CD4-positive, alpha-beta T cell treated with Interleukin-4 for 4 hours (primary cell): ENCODE results near the gene PSMD8.

Experiments used
- DNase-seq: peaks from one replicate; pipeline ENCODE4 v3.0.0-alpha.2; 2020

The PSMD8 gene

DNA sequence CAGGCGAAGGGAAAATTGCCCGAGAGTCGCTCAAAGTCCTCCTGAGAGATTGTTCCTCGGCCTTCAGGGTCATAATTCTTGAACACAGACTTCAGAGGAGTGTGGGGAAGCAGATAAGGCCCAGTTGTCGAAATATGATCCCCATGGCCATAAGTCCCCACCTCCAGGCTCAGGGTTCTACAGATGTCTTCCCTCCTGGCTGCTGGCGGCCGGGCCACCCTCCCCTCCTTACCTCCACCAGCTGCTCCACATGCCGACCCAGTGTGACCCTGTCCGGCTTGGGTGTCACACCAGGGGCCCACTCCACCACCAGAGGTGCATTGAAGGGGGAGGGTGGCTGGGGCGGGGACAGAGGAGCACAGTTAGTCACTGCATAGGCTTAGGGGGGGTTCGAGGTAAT is 38.6 kb downstream of the PSMD8 start:
- DNase-seq: no peak

DNA sequence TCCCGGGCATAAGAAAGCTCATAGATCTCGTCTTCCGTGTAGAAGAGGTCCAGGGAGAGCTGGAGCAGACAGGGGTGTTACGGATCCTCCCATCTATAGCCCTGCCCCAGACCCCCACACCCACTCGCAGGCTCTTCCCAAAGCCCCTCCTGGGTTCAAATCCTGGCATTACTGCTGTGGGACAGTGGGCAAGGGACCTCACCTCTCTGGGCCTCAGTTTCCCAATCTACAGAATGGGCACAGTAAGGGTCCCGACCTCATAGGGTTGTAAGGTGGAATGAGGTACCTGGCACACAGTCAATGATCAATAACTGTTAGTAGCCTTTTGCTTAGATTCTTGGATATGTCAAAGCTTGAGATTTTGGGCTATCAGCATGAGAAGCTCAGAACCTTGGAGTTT is 39.0 kb downstream of the PSMD8 start:
- DNase-seq: no peak

DNA sequence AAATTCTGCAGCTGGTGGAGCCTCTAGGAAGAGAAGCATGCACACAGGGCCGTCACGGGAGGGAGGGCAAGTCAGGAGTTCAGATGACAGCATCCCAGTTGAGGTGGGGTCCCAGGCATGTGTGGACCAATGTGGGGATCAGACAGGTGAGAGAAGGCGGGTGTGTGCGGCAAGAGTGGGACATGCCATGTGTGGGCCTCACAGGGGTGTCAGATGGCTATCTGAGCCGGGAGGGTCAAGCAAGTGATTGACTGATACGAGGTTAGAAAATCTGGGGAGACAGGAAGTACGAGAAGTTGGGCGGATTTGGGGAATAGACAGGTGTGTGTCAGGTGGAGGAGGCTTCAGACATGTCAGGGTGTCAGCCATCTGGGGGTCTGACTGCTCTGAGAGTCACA is 42.8 kb downstream of the PSMD8 start:
- no peak for DNase-seq

DNA sequence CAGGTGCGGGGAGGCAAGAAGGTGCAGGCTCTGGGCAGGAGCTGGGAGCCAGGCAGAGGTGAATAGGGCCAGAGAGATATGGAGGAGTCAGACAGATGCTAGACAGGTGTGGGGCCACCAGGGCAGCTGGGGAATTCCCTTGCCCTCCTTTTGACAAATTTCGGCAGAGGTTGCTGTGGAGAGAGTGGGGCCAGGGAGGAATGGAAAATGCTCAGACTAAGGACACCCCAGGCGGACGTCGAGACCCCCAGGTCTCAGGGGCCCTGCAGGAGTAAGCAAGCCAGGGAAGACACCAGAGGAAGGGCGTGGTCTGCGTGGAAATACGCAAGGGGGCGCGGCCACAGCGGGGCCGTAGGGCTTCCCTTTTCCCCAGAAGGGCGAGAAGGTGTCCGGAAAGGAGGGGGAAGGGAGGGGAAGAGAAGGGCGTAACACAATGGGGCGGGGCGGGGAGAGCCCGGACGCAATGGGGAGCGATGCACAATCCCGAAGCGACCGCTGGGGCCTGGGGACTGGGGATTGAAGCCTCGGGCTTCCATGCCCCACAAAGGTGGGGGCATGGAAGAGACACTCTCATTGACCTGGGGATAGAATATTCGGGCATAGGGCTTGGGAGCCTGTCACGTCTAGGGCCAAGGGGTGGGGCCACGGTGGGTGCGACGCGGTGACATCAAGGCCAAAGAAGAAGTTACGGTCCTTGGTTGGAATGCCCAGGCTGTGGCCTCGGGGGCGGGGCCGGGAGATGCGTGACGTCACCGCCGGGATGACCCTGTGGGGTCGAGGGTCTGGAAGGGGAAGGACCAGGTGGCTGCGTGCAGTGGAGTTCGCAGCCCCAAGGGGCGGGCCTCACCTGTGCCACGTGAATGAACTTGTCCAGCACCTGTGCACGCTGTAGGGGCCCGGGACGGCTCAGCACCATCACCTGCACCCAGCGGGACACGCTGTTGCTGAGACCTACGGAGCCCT is 43.5 kb downstream of the PSMD8 start:
- DNase-seq: peak; percentile 65

DNA sequence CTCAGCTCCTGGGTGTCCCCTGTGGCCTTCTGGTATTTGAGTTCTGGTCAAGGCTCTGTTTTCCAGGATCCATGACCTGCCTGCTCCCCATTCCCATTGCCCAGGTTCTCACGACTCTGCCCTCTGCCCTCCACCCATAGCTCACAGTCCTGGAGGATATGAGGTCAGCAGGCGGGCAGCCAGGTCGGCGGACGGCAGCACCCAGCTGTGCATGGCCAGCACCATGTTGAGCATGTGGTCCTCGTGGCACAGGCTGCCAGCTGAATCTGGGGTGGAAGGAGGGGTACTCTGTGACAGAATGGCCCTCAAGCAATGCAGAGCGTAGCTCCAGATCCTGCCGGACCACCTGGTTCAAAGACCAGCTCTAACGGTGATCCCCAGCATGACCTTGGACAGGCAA is 46.6 kb downstream of the PSMD8 start:
- no peak for DNase-seq

DNA sequence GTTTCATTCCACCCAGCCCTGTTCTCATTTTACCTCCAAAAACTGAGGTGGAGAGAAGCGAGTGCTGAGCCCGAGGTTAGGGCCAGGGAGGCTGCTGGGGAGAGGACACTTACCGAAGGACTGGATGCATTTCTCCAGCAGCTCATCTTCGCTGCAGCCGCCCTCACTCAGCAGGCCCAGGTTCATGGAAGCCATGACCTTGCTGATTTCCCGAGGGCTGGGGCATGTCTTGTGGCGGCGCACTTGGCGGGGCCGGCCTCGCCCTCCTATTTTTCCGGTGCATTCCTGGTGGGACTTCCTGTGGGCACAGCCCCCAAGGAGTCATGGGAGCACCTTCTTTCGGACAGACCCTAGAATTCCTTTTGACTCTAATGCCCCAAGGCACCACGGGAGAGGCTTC is 47.5 kb downstream of the PSMD8 start:
- DNase-seq: no peak

DNA sequence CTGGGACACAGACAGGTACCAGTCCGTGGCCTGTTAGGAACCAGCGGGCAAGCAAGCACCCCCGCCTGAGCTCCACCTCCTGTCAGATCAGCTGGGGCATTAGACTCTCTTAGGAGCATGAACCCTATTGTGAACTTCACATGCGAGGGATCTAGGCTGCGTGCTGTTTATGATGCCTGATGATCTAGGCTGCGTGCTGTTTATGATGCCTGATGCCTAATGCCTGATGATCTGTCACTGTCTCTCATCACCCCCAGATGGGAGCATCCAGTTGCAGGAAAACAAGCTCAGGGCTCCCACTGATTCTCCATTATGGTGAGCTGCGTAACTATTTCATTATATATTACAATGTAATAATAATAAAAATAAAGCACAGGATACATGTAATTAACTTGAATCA is 48.1 kb downstream of the PSMD8 start:
- no peak for DNase-seq

DNA sequence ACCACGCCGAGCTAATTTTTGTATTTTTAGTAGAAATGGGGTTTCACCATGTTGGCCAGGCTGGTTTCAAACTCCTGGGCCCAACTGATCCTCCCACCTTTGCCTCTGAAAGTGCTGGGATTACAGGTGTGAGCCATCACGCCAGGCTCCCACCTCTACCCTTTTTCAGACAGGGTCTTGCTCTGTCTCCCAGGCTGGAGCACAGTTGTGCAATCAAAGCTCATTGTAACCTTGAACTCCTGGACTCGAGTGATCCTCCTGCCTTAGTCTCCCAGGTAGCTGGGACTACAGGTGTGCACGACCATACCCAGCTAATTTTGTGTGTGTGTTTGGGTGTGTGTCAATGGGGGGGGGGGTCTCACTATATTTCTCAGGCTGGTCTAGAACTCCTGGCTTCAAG is 49.9 kb downstream of the PSMD8 start:
- DNase-seq: no peak

DNA sequence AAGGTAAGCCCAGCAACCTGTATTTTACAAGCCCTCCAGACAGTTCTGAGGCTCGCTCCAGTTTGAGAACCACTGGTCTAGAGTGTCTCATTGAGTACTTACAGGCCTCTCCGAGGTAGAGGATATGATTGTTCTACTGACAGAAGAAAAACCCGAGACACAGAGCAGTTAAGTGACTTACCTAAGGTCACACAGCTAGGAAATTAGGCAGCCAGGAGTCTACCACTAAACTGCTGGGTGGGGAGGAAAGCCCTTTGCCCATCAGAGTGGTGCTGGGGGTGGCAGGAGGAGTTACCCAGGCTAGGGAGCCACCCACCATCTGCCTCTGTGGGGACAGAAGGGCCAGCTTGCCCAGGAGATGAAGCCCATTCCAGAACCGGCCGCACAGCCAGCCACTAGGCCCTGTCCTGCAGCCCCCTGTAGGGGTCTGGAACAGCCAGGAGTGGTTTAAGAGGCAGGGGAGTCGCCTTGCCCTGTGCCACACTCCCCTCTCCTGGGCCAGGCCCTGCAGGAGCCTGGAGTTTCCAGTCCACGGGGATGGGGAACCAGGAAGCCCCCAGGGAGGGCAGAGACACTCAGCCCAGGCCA is 50.9 kb downstream of the PSMD8 start:
- no peak for DNase-seq

DNA sequence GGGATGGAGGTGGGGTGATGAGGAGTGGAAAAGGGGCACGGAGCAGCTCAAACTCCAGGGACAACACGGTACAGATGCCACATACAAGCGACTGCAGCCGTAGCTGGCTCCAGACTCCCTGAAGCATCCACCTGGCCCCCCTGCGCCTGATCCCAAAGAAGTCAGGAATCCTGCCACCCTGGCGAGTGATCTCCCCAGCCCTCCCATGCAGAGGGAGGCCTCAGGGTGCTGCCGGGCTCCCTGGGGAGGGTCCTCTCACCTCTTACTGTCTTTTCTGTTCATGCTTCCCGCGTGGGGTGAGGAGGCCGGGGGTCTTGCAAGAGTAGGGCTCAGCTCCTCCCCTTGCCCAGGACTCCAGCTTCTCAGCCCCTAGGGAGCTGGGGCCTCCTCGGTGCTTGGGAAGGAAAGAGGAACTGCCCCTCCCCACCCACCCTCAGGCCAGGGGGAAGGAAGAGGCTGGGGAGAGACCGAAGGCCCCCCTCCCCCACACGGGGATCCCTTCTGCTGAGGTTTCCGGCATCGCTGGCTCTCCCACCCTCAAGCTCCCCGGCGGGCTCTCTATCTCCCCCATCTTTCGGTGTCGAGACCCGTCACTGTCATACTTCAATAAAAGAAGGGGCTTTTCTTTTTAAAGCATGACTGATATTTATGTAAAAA is 51.6 kb downstream of the PSMD8 start, which contains the start of gene RASGRP4:
Gene RASGRP4 (minus strand): TSS at position 410 of the 657 bp plus-strand sequence. CDS start 128 bp downstream, at position 282.
- peak; percentile 30 for DNase-seq

DNA sequence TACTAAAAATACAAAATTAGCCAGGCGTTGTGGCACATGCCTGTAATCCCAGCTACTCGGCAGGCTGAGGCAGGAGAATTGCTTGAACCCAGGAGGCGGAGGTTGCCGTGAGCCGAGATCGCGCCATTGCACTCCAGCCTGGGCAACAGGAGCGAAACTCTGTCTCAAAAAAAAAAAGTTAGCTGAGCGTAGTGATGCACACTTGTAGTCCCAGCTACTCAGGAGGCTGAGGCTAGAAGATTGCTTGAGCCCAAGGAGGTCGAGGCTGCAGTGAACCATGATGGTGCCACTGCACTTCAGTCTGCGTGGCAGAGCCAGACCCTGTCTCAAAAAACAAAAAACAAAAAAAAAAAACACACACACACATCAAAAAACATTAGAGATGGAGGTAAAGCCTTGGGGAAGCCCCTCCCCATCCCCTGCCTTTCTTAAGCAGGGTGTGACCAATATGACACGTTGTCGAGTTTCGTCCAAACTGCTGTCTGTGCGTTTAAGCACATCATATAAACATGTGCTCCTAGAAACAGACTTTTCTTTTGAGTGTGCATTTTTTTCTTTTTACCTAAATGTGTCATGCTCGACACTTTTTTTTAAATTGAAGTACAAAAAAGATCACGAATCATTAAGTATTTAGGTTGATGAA is 52.8 kb downstream of the PSMD8 start:
- peak; percentile 57 for DNase-seq

DNA sequence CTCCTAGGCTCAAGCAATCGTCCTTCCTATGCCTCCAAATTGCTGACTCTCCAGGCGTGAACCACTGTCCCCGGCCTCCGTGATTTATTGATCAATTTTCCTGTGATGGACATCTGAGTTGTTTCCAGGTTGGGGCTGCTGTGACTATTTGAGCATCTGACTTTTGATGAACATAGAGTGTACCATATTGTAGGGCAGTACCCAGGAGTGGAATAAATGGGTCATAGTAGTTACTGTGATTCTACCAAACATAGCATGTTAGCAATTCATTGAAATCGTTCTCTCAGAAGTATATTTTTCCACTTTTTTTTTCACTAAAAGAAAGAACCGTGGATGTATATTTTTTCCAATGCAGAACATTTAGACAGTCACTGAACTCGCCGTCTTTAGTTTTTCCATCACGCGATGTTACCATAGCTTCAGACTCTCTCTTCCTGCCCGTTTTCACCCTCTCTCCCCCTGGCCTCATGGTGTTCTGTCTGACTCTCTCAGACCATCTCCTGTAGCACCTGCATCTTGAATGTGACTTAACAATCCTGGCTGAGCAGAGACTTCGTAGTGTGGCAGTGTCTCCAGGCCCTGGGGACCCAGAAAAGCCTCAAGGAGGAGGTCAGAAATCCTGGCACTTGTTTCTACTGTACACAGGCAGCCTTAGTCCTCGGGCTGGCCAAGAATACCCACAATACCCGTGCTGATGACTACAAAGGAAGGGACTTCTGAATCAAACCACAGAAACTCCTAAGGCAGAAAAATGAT is 54.9 kb downstream of the PSMD8 start:
- DNase-seq: no peak

DNA sequence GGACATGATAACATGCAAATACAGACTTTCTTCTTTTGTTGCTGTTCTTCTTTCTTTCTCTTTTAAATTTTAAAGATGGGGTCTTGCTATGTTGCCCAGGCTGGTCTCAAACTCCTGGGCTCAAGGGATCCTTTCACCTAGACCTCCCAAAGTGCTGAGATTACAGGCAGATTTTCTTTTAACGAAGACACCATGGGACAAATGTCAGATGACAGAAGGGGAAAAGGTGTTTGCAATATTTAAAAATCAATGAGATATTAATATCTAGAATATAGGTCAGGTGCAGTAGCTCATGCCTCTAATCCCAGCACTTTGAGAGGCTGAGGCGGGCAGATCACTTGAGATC is 55.4 kb downstream of the PSMD8 start:
- DNase-seq: no peak

DNA sequence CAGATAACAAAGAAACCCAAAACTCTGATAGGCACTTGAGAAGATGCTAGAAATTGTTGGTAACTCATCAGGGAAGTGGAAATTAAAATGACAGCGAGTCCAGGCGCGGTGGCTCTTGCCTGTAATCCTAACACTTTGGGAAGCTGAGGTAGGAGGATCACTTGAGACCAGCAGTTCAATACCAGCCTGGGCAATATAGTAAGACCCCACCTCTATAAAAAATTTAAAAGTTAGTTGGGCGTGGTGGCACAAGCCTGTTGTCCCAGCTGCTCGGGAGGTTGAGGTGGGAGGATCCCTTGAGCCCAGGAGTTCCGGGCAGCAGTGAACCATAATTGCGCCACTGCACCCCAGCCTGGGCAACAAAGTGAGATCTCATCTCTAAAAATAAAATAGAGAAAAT is 56.6 kb downstream of the PSMD8 start:
- DNase-seq: no peak

DNA sequence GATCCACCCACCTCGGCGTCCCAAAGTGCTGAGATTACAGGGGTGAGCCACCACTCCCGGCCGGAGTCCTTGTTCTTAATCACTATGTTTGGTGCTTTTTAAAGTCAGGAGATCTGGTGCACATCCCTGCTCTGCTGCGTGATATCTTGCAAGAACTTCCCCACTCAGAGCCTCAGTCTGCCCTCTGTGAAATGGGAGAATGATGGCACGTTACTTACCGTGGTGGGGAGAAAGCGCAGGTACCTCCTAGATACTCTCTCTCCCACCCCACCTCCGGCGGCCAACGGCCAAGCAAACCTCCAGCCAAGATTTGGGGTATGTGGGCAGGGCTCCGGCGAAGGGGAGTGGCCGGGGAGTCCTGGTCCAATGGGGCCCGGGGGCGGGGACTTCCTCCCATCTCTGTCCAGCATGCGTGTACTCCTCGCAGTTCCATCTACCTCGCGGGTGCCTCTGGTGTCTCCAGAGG is 58.9 kb downstream of the PSMD8 start, which contains the start of gene RYR1:
Gene RYR1 (plus strand): TSS at position 424 of the 466 bp plus-strand sequence. CDS start 139 bp downstream, outside the sequence.
- DNase-seq: peak; percentile 15
